GM21786 (cell line): ENCODE results near the gene RPTOR.

Experiments
- ATAC-seq: cut with Tn5 transposase; IDR thresholded peaks from one replicate; pipeline ENCODE4 v1.9.1; 2021; ENCODE audit not compliant: unreplicated experiment

RPTOR gene

DNA sequence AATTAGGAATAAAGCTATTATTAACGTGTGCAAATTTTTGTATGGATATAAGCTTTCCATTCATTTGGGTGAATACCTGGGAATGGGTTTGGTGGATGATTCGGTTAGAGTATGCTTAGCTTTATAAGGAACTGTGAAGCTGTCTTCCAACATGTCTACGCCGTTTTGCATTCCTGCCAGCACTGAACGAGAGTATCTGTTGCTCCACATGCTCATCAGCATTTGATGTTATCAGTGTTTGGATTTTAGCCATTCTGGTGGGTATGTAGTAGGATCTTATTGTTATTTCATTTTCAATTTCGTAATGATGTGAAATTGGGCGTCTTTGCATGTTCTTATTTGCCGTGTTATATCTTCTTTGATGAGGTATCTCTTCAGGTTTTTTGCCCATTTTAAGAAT lies 168.0 kb downstream of the RPTOR start:
- ATAC-seq = no peak

GRCh38 chr17:80716986-80717719 lies 172.5 kb downstream of the RPTOR start:
- ATAC-seq = no peak

GRCh38 chr17:80717720-80718083 lies 173.1 kb downstream of the RPTOR start:
- ATAC-seq = no peak

GRCh38 chr17:80718428-80718827 lies 173.8 kb downstream of the RPTOR start:
- ATAC-seq = no peak

- ATAC-seq = no peak
Observed at GRCh38 chr17:80719449-80719848, 174.8 kb downstream of the RPTOR start.

GRCh38 chr17:80720610-80721577 lies 176.3 kb downstream of the RPTOR start:
- ATAC-seq = no peak

- ATAC-seq = no peak
Observed at GRCh38 chr17:80722661-80723060, 178.0 kb downstream of the RPTOR start.

GRCh38 chr17:80724775-80725266 lies 180.2 kb downstream of the RPTOR start:
- no peak for ATAC-seq

DNA sequence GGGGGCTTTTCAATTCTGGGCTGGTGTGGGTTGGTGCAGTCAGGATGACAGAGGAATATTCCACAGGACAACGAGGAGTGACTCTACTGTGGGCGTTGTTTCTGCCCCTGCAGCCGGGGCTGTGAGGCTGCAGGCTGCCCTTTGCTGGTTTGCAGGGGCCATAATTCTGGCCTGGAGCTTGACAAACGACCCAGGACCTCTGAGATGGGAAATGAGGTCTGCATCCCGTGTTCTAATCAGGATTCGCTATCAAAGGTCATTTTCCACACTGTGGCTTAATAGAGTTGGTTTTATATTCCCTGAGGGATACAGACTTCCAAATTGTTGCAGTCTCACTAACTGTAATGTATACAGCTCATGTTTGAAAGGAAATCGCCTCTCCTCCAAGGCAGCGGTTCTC lies 180.9 kb downstream of the RPTOR start:
- ATAC-seq = no peak

- no peak for ATAC-seq
Observed at GRCh38 chr17:80726558-80727408, 182.1 kb downstream of the RPTOR start.

DNA sequence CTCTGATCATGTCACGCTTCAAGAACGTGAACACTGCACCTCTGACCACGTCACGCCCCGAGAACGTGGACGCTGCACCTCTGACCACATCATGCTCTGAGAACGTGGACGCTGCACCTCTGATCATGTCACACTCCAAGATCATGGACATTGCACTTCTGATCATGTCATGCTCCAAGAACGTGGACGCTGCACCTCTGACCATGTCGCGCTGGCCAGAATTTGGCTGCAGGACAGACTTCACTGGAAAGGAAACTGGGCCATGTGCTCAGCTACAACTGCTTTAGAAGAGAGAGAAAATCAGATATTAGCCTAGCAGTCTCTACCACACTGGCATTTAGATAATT lies 182.7 kb downstream of the RPTOR start:
- no peak for ATAC-seq

- ATAC-seq = no peak
Observed at GRCh38 chr17:80729016-80729415, 184.4 kb downstream of the RPTOR start.

DNA sequence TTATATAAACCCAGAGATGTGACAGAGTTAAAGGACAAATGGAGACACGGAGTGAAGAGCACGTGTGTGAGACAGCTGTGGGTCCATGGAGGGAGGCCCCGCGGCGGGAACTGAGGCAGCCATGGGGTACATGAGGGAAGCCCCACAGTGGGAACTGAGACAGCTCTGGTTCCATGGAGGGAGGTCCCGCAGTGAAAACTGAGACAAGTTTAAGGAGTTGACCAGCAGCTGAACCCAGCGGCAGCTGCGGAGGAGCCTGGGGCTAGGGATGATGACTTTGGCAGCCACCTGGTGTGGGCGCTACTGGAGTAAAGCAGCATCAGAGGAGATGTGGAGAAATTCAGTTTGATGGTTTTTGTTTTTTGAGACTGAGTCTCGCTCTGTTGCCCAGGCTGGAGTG lies 185.1 kb downstream of the RPTOR start:
- ATAC-seq = no peak

DNA sequence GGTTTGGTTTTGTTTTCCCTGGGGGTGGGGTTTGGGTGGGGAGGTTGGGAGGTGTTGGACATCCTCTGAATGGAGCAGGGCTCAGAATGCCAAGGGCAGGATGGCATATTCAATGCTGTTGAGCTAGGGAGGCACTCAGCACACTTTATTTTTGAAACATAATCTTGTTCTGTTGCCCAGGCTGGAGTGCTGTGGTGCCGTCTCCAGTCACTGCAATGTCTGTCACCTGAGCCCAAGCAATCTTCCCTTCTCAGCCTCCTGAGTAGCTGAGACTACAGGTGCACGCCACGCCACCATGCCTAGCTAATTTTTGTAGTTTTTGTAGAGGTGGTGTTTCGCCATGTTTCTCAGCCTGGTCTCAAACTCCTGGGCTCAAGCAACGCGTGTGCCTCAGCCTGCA lies 186.1 kb downstream of the RPTOR start:
- no peak for ATAC-seq

DNA sequence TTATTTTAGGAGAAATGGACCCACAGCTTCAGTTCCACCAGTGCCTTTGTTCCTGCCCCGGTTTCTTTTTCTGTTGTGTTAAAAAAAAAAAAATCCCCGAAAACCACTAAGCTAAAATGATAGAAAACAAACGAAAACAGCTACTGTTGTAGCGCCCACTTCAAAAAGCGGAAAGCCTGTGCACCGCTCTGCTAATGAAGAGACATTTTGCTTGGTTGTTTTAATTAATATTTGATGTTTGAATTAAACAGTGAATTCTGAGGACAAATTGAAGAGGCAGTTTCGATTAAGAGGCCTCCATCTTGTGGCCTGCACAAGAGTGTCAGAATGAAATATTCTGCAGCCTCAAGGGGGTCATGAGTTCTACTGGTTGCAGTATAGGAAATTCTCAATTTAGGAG lies 186.7 kb downstream of the RPTOR start:
- no peak for ATAC-seq

GRCh38 chr17:80732268-80732667 lies 187.6 kb downstream of the RPTOR start:
- ATAC-seq = no peak

DNA sequence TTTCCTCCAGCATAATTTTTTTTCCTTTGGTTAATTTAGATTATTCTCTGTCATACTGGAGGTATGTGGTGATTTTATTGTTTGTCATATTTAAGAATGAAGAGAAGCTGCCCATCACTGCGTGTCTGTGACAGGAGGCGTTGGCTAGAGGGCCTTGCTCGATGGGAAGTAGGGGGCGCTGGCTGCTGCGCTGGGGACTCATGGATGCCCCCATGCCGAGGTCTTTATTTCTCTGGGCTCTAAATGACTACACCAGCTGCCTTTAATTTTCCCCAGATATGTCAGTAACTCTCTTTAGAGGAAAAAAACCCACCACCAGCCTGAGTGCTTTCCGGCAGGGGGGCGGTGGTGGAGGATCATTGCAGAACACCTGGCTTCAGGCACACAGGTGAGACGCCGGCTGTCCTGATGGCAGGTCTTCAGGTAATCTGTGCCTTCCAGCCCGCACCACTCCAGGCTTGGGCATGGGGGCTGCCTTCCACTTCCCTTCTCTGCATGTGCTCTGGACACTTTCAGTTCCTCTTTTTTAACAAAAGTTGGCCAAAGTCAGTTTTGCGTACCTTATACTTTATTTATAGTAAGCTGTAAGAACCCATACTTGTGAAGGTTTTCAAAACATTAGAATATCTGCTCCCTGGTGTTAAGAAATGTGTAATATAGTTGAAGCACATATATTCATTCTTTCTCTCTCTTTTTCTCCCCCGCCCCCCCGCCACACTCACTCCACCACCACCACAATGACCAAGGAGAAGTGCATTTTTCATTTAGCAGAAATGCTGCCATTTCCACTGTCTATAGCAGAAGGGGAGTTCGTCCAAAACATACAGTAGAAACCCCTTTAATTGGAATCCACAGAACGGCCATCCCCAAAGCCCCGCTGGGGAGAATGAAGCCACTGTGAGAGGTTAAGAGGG lies 192.7 kb downstream of the RPTOR start:
- no peak for ATAC-seq

- ATAC-seq = no peak
Observed at GRCh38 chr17:80738020-80738808, 193.6 kb downstream of the RPTOR start.

- no peak for ATAC-seq
Observed at GRCh38 chr17:80738987-80739730, 194.5 kb downstream of the RPTOR start.
